C4-2B (cell line): ENCODE measurements around the gene ZNF506.

Source experiments
- H3K27ac ChIP-seq: fragments of 450-650 bp; 2 replicates; pipeline ENCODE4 v1.5.1; 2017
- CTCF ChIP-seq: fragments of 450-650 bp; conservative IDR thresholded peaks from 2 replicates; pipeline ENCODE4 v1.5.1; 2017; ENCODE audit warnings: mild to moderate bottlenecking
- ZFX ChIP-seq: fragments of 450-650 bp; IDR thresholded peaks from 2 replicates; pipeline ENCODE4 v1.6.1; 2017

ZNF506 gene

GRCh38 chr19:19749908-19750841, 71.4 kb downstream of the ZNF506 start:
- TF ChIP-seq ZFX, result no peak
- no peak overlapping the region for H3K27ac ChIP-seq

- no peak overlapping the region for H3K27ac ChIP-seq
- TF ChIP-seq ZFX (no peak), CTCF (no peak)
Measured at GRCh38 chr19:19749117-19749907, 72.2 kb downstream of the ZNF506 start.

GRCh38 chr19:19748249-19748938, 73.2 kb downstream of the ZNF506 start:
- TF ChIP-seq CTCF (no peak), ZFX (no peak)
- no peak overlapping the region for H3K27ac ChIP-seq

GRCh38 chr19:19747357-19748220, 74.0 kb downstream of the ZNF506 start:
- TF ChIP-seq ZFX (no peak), CTCF (no peak)

GRCh38 chr19:19746286-19747213, 75.0 kb downstream of the ZNF506 start:
- no peak overlapping the region for H3K27ac ChIP-seq
- no peak for TF ChIP-seq ZFX
- no peak for TF ChIP-seq CTCF

More at GRCh38 chr19:19747357-19748220, 74.0 kb downstream of the ZNF506 start:
- no peak overlapping the region for H3K27ac ChIP-seq

- H3K27ac ChIP-seq, result no peak overlapping the region
- TF ChIP-seq CTCF (no peak), ZFX (no peak)
Measured at GRCh38 chr19:19745496-19746285, 75.9 kb downstream of the ZNF506 start.
